Frontal cortex (tissue), 4 donors: ENCODE measurements around the gene RAVER1. TPM values are rescaled to one million over a fixed set of nuclear protein-coding genes. Genes with fewer than 3 reads are reported as not detected.
"Not testable (repeated sequence)": the region's sequence is repeated elsewhere in the genome, so short reads cannot be mapped to it uniquely, and the experiment has no call there.

Experiments used
- DNase-seq, 2 donors: peaks; one replicate each; pipeline ENCODE4 v3.0.0; 2012; ENCODE audit warnings: low spot score in 2 of 2
- FAIRE-seq: peaks from 2 replicates; lab custom pipeline; 2012; peaks lifted over from hg19 to GRCh38; lab: Jason Lieb, UNC
- total RNA-seq: library from RNA; depleted of rRNA; stranded (reverse); fragments of >200 nt; gene quantifications from one replicate; pipeline ENCODE4 v1.2.3, GENCODE V29; 2014
- donor health status: control.
- donor health status: control.
- donor health status: control.

RAVER1 gene
- total RNA-seq, 1 donor from 2014 or later = 2.4 TPM

DNA sequence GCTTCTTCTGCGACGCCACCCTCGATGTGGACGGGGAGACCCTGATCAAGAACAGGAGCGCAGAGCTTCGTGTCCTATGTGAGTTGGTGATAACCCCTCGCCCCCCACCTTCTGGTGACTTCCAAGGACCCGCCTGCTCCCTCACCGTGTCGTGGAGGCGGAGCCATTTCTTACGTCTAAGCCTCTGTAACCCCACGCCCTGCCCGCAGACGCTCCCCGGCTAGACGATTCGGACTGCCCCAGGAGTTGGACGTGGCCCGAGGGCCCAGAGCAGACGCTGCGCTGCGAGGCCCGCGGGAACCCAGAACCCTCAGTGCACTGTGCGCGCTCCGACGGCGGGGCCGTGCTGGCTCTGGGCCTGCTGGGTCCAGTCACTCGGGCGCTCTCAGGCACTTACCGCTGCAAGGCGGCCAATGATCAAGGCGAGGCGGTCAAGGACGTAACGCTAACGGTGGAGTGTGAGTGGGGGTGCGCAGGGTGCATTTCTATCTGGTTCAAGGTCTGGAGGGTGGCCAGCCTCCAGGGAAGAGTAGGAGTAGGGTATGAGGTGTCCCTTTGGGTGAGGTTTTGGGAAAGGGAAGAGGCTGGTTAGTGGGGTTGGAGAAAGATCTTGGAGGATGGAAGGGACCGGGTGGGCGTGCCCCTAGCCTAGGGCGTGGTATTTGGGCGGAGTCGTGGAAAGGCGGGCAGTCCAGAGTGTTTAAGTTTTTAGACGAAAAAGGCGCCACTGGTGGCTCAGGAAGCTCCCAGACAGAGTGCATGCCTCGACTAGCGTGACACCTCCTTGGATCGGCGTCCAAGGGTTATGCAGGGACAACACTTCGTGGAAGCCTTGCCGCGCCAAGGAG is 40.3 kb downstream of the RAVER1 start:
- DNase-seq = no peak
- FAIRE-seq = no peak

DNA sequence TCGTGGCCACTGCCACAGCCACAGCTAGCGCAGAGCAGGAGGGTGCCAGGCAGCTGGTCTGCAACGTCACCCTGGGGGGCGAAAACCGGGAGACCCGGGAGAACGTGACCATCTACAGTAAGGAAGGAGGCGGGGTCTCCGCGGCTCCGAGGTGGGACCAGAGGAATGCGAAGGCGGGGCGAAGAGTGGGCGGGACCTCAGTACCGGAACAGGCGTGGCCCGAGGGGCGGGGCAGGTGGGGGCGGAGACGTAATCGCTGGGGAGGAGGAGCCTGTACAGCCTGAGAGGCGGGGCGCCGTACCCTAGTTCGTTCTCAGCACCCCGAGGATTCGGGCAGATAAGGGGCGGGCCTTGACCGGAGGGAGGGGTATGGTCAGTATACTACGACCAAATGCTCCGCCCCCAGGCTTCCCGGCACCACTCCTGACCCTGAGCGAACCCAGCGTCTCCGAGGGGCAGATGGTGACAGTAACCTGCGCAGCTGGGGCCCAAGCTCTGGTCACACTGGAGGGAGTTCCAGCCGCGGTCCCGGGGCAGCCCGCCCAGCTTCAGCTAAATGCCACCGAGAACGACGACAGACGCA is 41.0 kb downstream of the RAVER1 start:
- FAIRE-seq = no peak
- DNase-seq = peak in 1 of 2 donors; percentile 71

DNA sequence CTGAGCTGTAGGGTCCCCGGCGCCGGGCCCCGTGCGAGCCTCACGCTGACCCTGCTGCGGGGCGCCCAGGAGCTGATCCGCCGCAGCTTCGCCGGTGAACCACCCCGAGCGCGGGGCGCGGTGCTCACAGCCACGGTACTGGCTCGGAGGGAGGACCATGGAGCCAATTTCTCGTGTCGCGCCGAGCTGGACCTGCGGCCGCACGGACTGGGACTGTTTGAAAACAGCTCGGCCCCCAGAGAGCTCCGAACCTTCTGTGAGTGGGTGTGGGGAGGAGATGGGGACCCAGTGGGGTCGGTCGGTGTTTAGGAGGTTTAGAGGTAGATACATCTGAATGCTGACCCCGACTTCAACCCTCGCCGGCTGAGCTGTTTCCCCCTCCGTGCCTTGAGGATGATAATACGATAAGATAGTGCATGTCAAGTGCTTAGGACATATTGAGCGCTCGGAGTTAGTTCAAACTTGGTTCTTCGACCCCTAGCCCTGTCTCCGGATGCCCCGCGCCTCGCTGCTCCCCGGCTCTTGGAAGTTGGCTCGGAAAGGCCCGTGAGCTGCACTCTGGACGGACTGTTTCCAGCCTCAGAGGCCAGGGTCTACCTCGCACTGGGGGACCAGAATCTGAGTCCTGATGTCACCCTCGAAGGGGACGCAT is 41.6 kb downstream of the RAVER1 start:
- no peak for FAIRE-seq
- DNase-seq = no peak

DNA sequence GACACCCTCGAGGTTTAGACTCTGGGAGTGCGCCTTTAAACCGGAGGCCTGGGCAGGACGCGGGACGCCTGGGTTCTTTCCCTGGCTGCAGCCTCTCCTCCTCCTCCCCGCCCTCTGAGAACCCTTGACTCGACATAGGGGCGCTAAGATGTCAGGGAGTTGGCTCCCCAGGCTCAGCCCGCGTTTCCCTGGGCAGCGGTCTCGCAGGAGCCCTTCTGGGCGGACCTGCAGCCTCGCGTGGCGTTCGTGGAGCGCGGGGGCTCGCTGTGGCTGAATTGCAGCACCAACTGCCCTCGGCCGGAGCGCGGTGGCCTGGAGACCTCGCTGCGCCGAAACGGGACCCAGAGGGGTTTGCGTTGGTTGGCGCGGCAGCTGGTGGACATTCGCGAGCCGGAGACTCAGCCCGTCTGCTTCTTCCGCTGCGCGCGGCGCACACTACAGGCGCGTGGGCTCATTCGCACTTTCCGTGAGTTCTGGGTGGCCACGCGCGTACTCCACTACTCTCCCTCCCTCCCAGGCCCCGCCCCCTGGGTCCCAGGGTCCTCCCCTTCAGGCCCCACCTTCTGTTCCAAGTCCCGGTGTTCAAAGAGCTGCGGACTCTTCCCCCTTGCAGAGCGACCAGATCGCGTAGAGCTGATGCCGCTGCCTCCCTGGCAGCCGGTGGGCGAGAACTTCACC is 42.3 kb downstream of the RAVER1 start:
- no peak for FAIRE-seq
- DNase-seq = no peak

DNA sequence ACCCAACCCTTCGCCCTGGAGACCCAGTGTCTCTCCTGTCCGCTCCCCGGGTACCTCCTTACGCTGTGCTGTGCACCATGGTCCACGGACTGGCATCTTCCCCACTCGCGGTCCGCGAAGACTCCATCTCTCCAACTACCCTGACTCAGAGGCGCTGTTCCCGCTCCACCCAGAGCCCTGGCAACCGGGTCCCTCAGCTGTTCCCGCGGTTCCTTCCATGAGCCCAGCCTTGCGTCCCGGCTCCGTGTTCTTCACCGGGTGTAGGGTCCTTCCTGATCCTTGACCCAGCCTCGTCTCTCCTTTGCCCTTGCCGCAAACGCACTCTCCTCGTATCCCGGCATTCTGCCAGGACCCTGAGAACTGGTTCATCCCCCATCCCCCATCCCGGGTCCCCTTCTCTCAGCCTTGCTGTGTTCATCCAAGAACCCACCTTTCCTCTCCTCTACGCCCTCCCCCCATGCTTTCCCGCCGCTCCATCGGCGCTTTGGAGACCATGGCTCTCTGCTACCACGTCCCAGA is 42.9 kb downstream of the RAVER1 start:
- FAIRE-seq (no peak), DNase-seq (no peak)

DNA sequence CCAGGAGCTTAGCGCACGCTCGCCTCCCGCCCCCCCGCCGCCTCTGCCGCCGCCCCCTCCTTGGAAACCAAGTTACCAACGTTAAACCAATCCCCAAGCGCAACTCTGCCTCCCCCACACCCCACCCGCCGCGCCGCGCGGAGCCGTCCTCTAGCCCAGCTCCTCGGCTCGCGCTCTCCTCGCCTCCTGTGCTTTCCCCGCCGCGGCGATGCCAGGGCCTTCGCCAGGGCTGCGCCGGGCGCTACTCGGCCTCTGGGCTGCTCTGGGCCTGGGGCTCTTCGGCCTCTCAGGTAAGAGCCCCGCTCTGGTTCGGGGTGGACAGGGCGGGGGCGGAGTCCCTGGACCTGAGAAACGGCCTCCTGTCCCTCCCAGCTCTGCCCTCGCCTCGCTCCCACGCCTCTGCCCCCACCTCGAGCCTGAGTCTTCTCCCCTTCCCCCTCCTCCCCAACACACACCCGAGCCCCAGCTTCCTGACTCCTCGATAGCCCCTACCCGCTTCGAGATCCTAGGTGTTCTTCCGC is 43.4 kb downstream of the RAVER1 start, which contains the start of gene ICAM5:
TSS of gene ICAM5 (plus strand) at position 117 of the 521 bp plus-strand sequence. CDS start at position 209, 92 bp downstream.
- FAIRE-seq (no peak), DNase-seq (no peak)

DNA sequence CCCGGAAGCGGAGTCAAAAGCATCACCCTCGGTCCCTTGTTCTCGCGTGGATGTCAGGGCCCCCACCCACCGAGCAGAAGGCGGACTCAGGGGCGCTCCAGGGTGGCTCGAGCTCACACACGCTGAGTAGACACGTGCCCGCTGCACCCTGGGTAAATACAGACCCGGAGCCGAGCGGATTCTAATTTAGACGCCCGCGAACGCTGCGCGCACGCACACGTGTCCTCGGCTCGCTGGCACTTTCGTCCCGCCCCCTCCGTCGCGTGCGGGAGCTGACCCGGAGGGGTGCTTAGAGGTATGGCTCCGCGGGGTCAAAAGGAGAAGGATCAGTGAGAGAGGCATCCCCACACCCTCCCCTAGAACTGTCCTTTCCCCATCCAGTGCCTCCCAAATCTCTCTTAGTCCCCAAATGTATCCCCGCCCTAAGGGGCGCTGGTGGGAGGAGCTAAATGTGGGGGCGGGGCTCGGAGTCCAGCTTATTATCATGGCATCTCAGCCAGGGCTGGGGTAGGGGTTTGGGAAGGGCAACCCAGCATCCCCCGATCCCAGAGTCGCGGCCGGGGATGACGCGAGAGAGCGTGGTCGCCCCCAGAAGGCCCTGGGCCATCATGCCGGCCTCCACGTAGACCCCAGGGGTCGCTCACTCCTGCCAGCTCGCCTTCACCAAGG is 44.0 kb downstream of the RAVER1 start:
- FAIRE-seq (no peak), DNase-seq (no peak)

DNA sequence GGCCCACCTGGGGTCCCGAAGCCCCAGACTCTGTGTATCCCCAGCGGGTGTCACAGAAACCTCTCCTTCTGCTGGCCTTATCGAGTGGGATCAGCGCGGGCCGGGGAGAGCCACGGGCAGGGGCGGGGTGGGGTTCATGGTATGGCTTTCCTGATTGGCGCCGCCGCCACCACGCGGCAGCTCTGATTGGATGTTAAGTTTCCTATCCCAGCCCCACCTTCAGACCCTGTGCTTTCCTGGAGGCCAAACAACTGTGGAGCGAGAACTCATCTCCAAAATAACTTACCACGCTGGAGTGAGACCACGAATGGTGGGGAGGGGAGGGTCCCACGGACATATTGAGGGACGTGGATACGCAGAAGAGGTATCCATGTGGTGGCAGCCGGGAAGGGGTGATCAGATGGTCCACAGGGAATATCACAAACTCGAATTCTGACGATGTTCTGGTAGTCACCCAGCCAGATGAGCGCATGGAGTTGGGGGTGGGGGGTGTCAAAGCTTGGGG is 44.6 kb downstream of the RAVER1 start:
- DNase-seq (no peak), FAIRE-seq (no peak)

DNA sequence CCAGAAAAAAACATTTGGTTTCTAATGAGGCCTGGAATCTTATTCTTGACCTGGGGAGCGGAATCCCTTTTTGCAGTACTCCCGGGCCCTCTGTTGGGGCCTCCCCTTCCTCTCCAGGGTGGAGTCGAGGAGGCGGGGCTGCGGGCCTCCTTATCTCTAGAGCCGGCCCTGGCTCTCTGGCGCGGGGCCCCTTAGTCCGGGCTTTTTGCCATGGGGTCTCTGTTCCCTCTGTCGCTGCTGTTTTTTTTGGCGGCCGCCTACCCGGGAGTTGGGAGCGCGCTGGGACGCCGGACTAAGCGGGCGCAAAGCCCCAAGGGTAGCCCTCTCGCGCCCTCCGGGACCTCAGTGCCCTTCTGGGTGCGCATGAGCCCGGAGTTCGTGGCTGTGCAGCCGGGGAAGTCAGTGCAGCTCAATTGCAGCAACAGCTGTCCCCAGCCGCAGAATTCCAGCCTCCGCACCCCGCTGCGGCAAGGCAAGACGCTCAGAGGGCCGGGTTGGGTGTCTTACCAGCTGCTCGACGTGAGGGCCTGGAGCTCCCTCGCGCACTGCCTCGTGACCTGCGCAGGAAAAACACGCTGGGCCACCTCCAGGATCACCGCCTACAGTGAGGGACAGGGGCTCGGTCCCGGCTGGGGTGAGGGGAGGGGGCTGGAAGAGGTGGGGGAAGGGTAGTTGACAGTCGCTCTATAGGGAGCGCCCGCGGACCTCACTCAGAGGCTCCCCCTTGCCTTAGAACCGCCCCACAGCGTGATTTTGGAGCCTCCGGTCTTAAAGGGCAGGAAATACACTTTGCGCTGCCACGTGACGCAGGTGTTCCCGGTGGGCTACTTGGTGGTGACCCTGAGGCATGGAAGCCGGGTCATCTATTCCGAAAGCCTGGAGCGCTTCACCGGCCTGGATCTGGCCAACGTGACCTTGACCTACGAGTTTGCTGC is 46.3 kb downstream of the RAVER1 start, which contains the start of gene ICAM4:
TSS of gene ICAM4 (plus strand) at position 153 of the 935 bp plus-strand sequence. CDS start at position 211, 58 bp downstream.
- DNase-seq (no peak), FAIRE-seq (no peak)

DNA sequence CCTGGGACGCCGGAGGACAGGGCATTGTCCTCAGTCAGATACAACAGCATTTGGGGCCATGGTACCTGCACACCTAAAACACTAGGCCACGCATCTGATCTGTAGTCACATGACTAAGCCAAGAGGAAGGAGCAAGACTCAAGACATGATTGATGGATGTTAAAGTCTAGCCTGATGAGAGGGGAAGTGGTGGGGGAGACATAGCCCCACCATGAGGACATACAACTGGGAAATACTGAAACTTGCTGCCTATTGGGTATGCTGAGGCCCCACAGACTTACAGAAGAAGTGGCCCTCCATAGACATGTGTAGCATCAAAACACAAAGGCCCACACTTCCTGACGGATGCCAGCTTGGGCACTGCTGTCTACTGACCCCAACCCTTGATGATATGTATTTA is 47.9 kb downstream of the RAVER1 start:
- no peak for DNase-seq
- FAIRE-seq = no peak

DNA sequence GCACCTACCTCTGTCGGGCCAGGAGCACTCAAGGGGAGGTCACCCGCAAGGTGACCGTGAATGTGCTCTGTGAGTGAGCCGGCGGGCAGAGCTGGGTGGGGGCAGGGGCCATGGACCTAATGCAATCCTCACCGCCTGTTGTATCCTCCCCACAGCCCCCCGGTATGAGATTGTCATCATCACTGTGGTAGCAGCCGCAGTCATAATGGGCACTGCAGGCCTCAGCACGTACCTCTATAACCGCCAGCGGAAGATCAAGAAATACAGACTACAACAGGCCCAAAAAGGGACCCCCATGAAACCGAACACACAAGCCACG is 48.4 kb downstream of the RAVER1 start:
- DNase-seq (no peak), FAIRE-seq (no peak)

DNA sequence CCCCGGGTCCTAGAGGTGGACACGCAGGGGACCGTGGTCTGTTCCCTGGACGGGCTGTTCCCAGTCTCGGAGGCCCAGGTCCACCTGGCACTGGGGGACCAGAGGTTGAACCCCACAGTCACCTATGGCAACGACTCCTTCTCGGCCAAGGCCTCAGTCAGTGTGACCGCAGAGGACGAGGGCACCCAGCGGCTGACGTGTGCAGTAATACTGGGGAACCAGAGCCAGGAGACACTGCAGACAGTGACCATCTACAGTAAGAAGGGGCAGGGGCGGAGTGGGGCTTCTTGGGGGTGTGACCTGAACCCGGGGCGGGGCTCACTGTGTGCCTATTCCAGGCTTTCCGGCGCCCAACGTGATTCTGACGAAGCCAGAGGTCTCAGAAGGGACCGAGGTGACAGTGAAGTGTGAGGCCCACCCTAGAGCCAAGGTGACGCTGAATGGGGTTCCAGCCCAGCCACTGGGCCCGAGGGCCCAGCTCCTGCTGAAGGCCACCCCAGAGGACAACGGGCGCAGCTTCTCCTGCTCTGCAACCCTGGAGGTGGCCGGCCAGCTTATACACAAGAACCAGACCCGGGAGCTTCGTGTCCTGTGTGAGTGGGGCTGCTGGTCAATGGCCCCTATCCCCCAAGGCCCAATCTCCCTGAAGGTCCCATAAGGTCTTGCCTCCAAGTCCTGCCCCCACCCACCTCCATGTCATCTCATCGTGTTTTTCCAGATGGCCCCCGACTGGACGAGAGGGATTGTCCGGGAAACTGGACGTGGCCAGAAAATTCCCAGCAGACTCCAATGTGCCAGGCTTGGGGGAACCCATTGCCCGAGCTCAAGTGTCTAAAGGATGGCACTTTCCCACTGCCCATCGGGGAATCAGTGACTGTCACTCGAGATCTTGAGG is 49.0 kb downstream of the RAVER1 start:
- no peak for FAIRE-seq
- DNase-seq = no peak

DNA sequence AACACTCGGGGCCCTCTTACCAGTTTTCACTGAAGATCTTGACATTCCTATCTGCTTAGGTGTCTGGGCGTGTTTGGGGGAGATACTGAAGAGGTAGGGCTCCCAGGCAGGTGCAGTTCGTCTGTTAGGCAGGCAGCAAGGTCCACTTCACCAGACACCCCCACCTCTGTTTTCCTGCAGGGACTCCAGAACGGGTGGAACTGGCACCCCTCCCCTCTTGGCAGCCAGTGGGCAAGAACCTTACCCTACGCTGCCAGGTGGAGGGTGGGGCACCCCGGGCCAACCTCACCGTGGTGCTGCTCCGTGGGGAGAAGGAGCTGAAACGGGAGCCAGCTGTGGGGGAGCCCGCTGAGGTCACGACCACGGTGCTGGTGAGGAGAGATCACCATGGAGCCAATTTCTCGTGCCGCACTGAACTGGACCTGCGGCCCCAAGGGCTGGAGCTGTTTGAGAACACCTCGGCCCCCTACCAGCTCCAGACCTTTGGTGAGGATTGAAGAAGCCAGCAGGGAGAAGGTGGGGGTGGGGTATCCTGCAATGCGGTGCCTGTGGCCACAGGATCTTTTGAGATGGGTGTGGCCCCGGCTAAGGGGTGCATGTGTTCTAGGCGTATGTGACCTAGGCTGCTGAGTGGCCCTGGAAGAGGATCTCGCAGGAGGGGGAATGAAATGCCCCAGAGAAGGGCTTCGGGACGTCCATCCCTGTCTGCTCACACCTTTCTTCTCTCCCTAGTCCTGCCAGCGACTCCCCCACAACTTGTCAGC is 49.8 kb downstream of the RAVER1 start:
- FAIRE-seq (no peak), DNase-seq (no peak)

DNA sequence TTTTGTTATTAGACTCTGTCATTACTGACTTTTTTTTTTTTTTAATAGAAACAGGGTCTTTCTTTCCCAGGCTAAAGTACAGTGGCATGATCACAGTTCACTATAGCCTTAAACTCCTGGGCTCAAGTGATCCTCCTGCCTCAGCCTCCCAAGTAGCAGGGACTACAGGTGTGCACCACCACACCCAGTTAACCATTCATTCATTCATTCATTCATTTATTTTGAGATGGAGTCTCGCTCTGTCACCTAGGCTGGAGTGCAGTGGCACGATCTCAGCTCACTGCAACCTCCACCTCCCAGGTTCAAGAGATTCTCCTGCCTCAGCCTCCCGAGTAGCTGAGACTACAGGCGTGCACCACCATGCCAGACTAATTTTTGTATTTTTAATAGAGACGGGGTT is 51.3 kb downstream of the RAVER1 start:
- DNase-seq, FAIRE-seq: not testable (repeated sequence)

DNA sequence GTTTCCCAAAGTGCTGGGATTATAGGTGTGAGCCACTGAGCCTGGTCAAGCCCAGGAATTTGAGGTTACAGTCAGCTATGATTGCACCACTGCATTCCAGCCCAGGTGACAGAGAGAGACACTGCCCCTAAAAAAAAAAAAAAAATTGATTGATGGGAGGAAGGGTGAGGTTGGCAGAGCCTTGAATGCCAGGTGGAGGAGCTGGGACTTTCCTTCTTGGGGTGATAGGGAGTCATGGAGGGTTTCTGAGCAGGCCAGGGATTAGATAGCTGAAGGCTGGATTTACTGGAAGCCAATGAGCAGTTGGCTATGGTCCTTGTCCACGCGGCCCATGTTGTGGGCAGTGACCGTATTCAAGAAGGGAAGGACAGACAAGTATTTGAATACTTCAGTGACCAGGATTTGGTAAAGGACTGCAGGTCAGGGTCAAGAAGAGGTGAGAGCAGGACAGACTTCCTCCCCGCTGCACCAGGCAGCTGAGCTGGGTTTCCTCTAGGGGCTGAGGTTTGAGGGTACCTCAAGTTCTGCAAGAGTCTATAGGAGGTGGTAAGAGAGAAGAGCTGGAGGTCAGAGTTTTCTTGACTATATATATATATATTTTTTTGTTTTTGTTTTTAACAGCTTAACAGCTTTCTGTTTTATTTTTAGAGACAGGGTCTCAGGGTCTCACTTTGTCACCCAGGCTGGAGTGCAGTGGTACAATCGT is 53.4 kb downstream of the RAVER1 start:
- DNase-seq (no peak), FAIRE-seq (no peak)

DNA sequence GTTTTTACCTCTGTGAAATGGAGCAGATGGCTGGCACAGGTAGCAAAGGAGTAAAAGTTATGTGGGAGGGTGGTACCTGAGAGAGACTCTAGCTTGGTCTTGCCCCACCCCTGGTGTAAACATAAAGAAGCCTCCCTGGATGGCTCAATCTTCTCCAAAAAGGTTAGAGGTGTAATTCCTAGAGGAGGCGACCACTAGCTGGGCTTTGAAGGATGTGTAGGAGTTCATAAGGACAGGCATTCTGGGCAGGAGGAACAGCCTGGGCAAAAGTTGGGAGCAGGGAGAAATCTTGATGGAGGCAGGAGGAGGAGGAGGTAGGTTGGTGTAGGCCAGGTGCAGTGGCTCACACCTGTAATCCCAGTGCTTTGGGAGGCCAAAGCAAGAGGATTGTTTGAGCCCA is 54.4 kb downstream of the RAVER1 start:
- FAIRE-seq (no peak), DNase-seq (no peak)
